GM21390 (cell line): ENCODE data around the gene DMAC2.
"Not testable (repeated sequence)": the region's sequence is repeated elsewhere in the genome, so short reads cannot be mapped to it uniquely, and the experiment has no call there.

Source experiments
- ATAC-seq: cut with Tn5 transposase; IDR thresholded peaks from one replicate; pipeline ENCODE4 v1.9.1; 2021; ENCODE audit not compliant: unreplicated experiment

The DMAC2 gene

GRCh38 chr19:41443813-41444455 is 4.2 kb upstream of the DMAC2 start:
- no peak for ATAC-seq

DNA sequence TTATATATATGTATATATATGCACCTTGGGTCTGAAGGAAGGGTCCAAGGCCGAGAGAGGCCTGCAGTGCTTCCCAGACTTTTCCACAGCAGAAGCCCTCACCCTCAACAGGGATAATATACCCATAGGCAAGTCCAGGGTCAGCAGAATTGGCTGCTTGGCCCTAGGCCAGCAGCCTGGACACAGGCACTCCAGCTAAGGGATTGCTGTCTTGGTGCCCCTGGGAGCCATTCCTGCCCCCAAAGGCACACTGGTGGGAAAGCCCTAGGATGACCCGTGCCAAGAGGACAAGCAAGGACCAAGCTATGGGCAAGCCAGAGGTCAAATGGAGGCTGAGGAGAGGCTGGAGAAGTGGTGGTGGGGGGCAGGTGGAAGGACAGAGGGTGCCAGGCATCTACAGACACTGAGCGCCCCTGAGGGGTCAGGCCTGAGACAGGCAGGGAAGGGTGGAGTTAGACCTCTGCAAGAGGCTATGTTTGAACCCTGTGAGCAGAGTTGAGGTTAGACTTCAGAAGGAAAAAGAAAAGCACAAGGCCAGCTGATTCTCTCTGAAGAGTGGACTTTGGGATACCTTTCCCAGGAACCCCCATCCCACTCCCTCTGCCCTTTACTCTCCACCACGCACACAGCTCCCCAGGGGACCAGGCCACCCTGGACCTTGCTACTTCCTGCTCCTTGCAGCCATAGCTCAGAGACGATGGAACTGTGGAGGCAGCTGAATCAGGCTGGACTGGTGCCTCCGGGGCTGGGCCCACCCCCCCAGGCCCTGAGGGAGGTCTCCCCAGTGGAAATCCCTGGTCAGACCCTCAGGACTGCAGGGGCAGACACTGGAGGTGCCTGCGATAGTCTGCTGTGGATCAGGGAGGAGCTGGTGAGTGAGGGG is 3.0 kb upstream of the DMAC2 start, which contains the start of gene ERICH4:
TSS of gene ERICH4 (plus strand) at position 684 of the 883 bp plus-strand sequence. CDS start at position 698, 14 bp downstream.
- no peak for ATAC-seq

- ATAC-seq = no peak
Measured at GRCh38 chr19:41441321-41441945, 1.7 kb upstream of the DMAC2 start.

GRCh38 chr19:41437944-41438574 is 1.7 kb downstream of the DMAC2 start:
- ATAC-seq = no peak

GRCh38 chr19:41436674-41436951 is 3.1 kb downstream of the DMAC2 start:
- ATAC-seq = no peak

GRCh38 chr19:41435936-41436673 is 3.6 kb downstream of the DMAC2 start:
- no peak for ATAC-seq

DNA sequence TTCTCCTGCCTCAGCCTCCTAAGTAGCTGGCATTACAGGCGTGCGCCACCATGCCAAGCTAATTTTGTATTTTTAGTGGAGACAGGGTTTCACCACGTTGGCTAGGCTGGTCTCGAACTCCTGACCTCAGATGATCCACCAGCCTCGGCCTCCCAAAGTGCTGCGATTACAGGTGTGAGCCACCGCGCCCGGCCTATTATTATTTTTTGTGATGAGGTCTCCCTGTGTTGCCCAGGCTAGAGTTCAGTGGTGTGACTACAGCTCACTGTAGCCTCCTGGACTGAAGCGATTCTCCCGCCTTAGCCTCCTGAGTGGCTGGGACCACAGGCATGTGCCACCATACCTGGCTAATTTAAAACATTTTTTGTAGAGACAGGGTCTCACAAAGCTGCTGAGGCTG is 4.3 kb downstream of the DMAC2 start:
- not testable (repeated sequence) for ATAC-seq

DNA sequence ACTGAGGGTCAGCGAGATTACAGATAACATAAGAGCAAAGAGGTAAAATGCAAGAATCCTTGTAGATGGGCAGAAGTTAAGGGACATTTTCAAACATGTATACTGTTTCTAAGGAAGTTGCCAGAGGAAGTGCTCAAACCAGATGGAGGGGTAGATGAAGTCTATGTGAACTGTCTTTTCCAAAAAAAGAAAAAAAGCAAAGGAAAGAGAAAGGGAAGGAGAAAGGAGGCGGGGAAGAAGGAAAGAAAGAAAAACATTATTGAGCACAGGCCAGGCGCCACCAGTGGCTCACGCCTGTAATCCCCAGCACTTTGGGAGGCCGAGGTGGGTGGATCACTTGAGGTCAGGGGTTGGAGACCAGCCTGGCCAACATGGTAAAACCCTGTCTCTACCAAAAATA is 5.3 kb downstream of the DMAC2 start:
- ATAC-seq = no peak

DNA sequence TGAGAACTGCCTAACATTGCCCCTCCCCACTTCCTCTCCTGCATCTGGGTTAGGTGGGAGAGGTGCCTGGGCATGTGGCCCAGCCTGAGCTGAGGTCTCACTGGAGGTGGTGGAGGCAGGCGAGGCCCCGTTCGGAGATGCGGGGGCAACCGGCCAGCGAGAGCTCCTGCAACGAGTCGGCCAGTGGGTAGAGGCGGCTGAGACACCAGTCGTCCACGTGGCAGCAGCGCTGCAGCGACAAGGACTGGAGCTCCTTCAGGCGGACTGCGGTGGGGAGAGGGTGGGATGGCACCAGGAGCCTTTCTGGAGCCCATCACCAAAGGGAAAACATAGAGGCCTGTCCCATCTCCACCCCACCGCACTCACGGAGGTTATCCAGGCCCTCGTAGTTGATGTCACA is 6.5 kb downstream of the DMAC2 start:
- no peak for ATAC-seq

DNA sequence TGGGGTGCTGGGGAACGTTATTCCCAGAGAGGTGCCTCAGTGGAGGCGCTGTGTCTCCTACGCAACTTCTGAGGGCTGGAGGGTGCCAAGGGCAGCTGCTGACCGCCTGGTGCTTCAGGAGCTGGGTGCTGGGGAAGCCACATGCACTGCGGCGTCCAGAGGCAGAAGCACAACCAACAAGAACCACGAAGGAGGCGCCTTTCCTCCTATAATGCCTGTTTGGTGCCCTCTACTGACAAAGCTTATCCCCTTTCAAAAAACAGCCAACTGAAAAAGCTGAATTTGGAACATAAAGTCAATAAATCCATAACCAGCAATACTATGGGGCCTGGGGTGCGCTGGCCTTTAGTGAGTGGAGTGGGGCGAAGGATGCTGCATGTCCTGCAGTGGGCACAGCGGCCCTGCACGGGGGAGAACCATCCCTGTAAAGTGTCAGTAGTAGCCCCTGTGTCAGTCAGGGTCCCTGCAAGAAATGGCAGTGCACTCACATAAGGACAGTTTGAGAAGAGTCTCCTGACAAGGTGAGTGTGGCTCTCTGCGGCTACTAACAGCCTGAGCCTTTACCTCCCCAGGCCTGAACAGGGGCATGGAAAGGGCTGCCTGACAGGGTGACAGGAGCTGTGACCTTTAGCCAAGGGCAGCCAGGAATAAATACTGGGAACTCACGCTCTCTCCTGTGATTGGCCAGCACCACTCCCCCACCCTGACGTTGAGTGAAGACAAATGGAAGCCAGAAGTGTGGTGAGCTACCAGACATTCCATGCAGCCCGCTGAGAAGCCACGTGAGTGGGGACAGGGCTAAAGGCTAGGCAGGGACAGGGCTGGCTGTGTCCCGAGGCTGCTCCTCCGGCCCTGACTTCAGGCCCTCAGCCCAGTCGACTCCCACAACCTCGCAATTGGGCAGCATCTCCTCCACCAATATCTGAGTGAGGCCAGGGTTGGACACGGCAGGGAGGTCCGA is 8.0 kb downstream of the DMAC2 start:
- ATAC-seq = no peak

- no peak for ATAC-seq
Measured at GRCh38 chr19:41430922-41431321, 8.8 kb downstream of the DMAC2 start.

GRCh38 chr19:41428481-41428859 is 11.2 kb downstream of the DMAC2 start:
- no peak for ATAC-seq

DNA sequence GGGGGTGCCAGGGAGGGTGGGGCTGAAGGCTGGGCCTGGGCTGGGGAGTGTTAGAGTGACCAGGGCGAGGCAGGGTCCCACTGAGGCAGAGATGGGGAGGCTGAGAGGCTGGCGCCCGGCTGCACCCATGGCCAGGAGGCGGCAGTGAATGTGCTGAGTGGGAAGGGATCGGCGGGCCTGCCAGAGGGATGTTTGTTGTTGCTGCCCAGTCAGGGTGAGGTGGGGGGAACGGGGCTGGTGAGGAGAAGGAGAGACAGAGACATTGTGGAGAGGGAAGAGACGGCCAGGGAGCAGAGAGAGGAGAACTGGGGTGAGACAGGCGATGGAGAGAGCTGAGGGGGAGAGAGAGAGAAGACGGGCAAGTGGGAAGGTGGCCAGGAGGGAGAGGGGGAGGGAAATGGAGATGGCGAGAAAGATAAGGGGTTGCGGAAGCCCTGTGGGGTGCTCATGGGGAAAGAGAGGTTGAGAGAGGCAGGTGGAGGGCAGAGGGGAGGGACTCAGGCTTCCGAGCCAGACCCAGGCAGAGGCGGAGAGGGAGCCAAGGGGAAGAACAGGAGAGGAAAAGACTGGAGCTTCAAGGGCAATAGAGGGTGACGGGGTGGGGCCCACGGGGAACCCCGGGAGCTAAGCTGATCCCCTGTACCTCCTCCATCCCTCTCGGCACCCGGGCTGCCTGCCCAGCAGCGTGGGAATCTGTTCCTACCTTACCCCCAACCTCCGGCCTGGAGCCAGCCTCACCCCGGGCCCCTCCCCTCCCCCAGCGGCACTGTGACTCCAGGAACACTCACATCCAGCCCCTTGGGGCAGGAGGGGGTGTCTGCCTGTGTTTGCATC is 11.8 kb downstream of the DMAC2 start:
- ATAC-seq = no peak

GRCh38 chr19:41426952-41427646 is 12.6 kb downstream of the DMAC2 start, which contains the start of gene B3GNT8:
TSS of gene B3GNT8 (minus strand) at chr19:41427374. CDS start at chr19:41426778, 596 bp downstream.
- ATAC-seq = no peak

DNA sequence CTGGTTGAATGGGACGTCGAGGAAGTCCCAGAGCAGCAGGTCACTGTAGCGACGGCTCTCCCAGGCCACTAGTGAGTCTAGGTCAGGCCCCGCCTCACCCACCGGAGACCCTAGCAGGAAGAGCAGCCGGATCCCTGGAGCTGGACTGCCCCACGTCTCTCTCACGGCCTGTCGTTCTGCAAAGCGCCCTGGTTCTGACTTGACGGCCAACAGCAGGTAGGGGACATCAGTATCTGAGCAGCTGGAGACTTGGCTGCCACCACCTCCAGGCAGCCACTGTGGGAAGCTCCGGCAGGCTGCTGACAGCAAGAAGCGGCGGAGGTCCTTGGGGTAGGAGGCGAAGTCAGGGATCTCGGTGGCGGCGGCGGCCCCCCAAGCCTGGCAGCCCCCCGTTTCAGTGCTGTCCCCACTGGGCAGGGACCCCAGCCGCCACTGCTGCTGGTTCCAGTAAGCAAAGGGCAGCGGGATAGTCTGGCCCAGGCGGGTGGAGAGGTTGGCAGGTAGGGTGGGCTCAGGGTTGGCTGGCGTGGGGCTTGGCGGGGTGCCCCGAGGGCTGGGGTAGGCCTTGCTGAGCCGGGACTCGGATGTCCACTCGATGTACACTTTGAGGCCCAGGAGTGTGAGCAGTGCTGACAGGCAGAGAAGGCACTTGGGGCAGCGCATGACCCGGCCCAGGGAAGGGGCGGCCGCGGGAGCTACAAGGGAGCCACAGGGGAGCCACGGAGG is 13.4 kb downstream of the DMAC2 start:
- ATAC-seq = no peak

- no peak for ATAC-seq
Measured at GRCh38 chr19:41425174-41426115, 14.3 kb downstream of the DMAC2 start.
